K562 (cell line): Measurements from ENCODE around the gene LONP1. TPM values are rescaled to one million over a fixed set of nuclear protein-coding genes. Genes with fewer than 3 reads are reported as not detected.

Experiments used
- ATAC-seq: fragments of 200-7000 bp; cut with Tn5 transposase; 3 replicates; pipeline ENCODE4 v1.9.1; 2020; ENCODE audit warnings: moderate library complexity
- BruUV-seq: library from RNA; stranded (reverse); fragments of 400-500 nt; replicated peaks from 2 replicates; lab custom pipeline; 2021; lab: Mats Ljungman, UMichigan
- CTCF ChIA-PET: fragments of 300-600 bp; formaldehyde crosslinking; extraction: SDS; loops from one replicate; lab custom pipeline; 2021; ENCODE audit warnings: low intra/inter-chr PET ratio; lab: Yijun Ruan, JAX
- POLR2A ChIA-PET: fragments of 300-600, 350-650 bp; sonication (Branson Sonifier 250); formaldehyde crosslinking; extraction: SDS; loops from one replicate; lab custom pipeline; 2021; ENCODE audit warnings: antibody characterized with exemption, inconsistent platforms; lab: Yijun Ruan, JAX
- DNase-seq, 4 experiments: peaks; one replicate each; pipeline versions ENCODE4 v3.0.0 to v3.0.0-alpha.2; 2011 to 2018; ENCODE audit warnings: low spot score in 3 of 4, mixed read lengths in 3 of 4; ENCODE audit errors: extremely low read depth in 1 of 4
- FAIRE-seq: peaks from 2 replicates; lab custom pipeline; 2011; peaks lifted over from hg19 to GRCh38; lab: Jason Lieb, UNC
- H2AFZ ChIP-seq: 2 replicates; pipeline ENCODE4 v1.6.0; 2011; ENCODE audit warnings: low read depth, low read length, control low read depth, inconsistent platforms
- H3K27ac ChIP-seq: fragments of 200-600 bp; 3 replicates; pipeline ENCODE4 v1.8.0; 2011; ENCODE audit warnings: low read depth, mild to moderate bottlenecking, control low read depth, inconsistent platforms, low read length, moderate library complexity, mixed read lengths; ENCODE audit errors: extremely low read depth
- H3K27me3 ChIP-seq, 2 experiments: fragments of 300-600 bp in 1 of 2; 2 replicates in 1 of 2; 3 replicates in 1 of 2; pipeline versions ENCODE4 v1.6.0 to v1.8.0; 2011; ENCODE audit warnings: inconsistent platforms in 2 of 2, low read length in 2 of 2, mild to moderate bottlenecking in 1 of 2, mixed read lengths in 1 of 2, moderate library complexity in 1 of 2; ENCODE audit not compliant: control insufficient read depth in 2 of 2, insufficient read depth in 2 of 2
- H3K36me3 ChIP-seq: fragments of 300-600 bp; 3 replicates; pipeline ENCODE4 v1.8.0; 2011; ENCODE audit warnings: mild to moderate bottlenecking, low read length, inconsistent platforms; ENCODE audit not compliant: control insufficient read depth, insufficient read depth
- H3K4me1 ChIP-seq, 2 experiments: fragments of 200-600 bp in 1 of 2; replicated peaks in 1 of 2; 2 replicates in 1 of 2; 3 replicates in 1 of 2; pipeline versions ENCODE4 v1.5.1 to v1.8.0; 2011; ENCODE audit warnings: inconsistent platforms in 2 of 2, low read length in 2 of 2, mild to moderate bottlenecking in 1 of 2, mixed read lengths in 1 of 2, moderate library complexity in 1 of 2; ENCODE audit not compliant: control insufficient read depth in 2 of 2, insufficient read depth in 2 of 2
- H3K4me2 ChIP-seq: 2 replicates; pipeline ENCODE4 v1.6.1; 2011; ENCODE audit warnings: low read length, control low read depth, inconsistent platforms, mixed read lengths; ENCODE audit not compliant: insufficient read depth
- H3K4me3 ChIP-seq: fragments of 200-600 bp; sonication (generic), shearing (Covaris generic); 2 replicates; pipeline ENCODE4 v1.5.1; 2016; ENCODE audit warnings: control low read depth, inconsistent platforms
- H3K79me2 ChIP-seq: fragments of 200-600 bp; 3 replicates; pipeline ENCODE4 v1.8.0; 2011; ENCODE audit warnings: low read length, inconsistent platforms; ENCODE audit not compliant: control insufficient read depth, insufficient read depth
- H3K9ac ChIP-seq, 2 experiments: 2 replicates each; pipeline versions ENCODE4 v1.6.0 to v1.6.1; 2011; ENCODE audit warnings: low read depth in 2 of 2, low read length in 2 of 2, control low read depth in 1 of 2, inconsistent platforms in 1 of 2, mild to moderate bottlenecking in 1 of 2, mixed read lengths in 1 of 2; ENCODE audit not compliant: insufficient read depth in 1 of 2
- H3K9me1 ChIP-seq: one replicate; pipeline ENCODE4 v1.6.0; 2011; ENCODE audit warnings: inconsistent platforms, mild to moderate bottlenecking, low read length, moderate library complexity; ENCODE audit not compliant: control insufficient read depth, insufficient read depth
- H3K9me3 ChIP-seq: replicated peaks from 2 replicates; pipeline ENCODE4 v1.5.1; 2011; ENCODE audit warnings: low read depth, low read length, inconsistent platforms; ENCODE audit not compliant: control insufficient read depth, insufficient read depth
- H4K20me1 ChIP-seq: replicated peaks from 2 replicates; pipeline ENCODE4 v1.6.1; 2011; ENCODE audit warnings: low read length, inconsistent platforms, mixed read lengths; ENCODE audit not compliant: control insufficient read depth, insufficient read depth
- BHLHE40 ChIP-seq: IDR thresholded peaks from 2 replicates; pipeline ENCODE4 v1.6.1; 2011; ENCODE audit warnings: low read length, improper control_type of control experiment
- BMI1 ChIP-seq: fragments of 150-350 bp; IDR thresholded peaks from 2 replicates; pipeline ENCODE4 v1.6.1; 2014; ENCODE audit warnings: low read length
- CC2D1A ChIP-seq: fragments of 450-650 bp; IDR thresholded peaks from 2 replicates; pipeline ENCODE4 v1.6.1; 2017; ENCODE audit warnings: mild to moderate bottlenecking
- CHD1 ChIP-seq: fragments of 200-600 bp; sonication (generic); IDR thresholded peaks from one replicate; pipeline ENCODE4 v1.6.1; 2012; ENCODE audit warnings: mild to moderate bottlenecking, moderate library complexity, low read length, inconsistent platforms
- COPS2 ChIP-seq: fragments of 450-650 bp; conservative IDR thresholded peaks from 2 replicates; pipeline ENCODE4 v1.6.1; 2016; ENCODE audit warnings: mild to moderate bottlenecking, moderate library complexity
- FOXA1 ChIP-seq: fragments of 450-650 bp; IDR thresholded peaks from 2 replicates; pipeline ENCODE4 v1.6.1; 2016; ENCODE audit warnings: mild to moderate bottlenecking, borderline replicate concordance
- KDM1A ChIP-seq, 2 experiments: fragments of 450-650 bp; IDR thresholded peaks; 2 replicates each; pipeline ENCODE4 v1.6.1; 2016; ENCODE audit warnings: mild to moderate bottlenecking in 2 of 2
- NELFE ChIP-seq: IDR thresholded peaks from 2 replicates; pipeline ENCODE4 v1.6.1; 2011; ENCODE audit warnings: mild to moderate bottlenecking; ENCODE audit not compliant: insufficient read depth, insufficient read length
- PHF21A ChIP-seq: fragments of 450-650 bp; IDR thresholded peaks from 2 replicates; pipeline ENCODE4 v1.6.1; 2017; ENCODE audit warnings: low read depth, borderline replicate concordance
- POLR2G ChIP-seq: fragments of 200-400 bp; formaldehyde crosslinking; IDR thresholded peaks from 2 replicates; pipeline ENCODE4 v1.6.1; 2017; ENCODE audit warnings: low read depth, mild to moderate bottlenecking, antibody characterized with exemption, low read length, moderate library complexity
- PRMT5 ChIP-seq: sonication (generic); formaldehyde crosslinking; IDR thresholded peaks from 2 replicates; pipeline ENCODE4 v1.5.0; 2020; ENCODE audit warnings: missing genetic modification reagents
- RBFOX2 ChIP-seq: fragments of 200-400 bp; formaldehyde crosslinking; IDR thresholded peaks from 2 replicates; pipeline ENCODE4 v1.6.1; 2017; ENCODE audit warnings: low read depth, mild to moderate bottlenecking, low read length, moderate library complexity
- SRSF7 ChIP-seq: fragments of 200-400 bp; formaldehyde crosslinking; optimal IDR thresholded peaks from 2 replicates; pipeline ENCODE3; 2017; ENCODE audit warnings: mild to moderate bottlenecking, low read depth, low read length
- SUPT5H ChIP-seq: fragments of 450-650 bp; IDR thresholded peaks from 2 replicates; pipeline ENCODE4 v1.6.1; 2016
- ZBED1 ChIP-seq: IDR thresholded peaks from 2 replicates; pipeline ENCODE4 v1.6.1; 2014
- ZBTB1 ChIP-seq: sonication (generic); formaldehyde crosslinking; IDR thresholded peaks from 2 replicates; pipeline ENCODE4 v1.8.1; 2023; ENCODE audit warnings: missing genetic modification reagents, low read depth, mild to moderate bottlenecking, borderline replicate concordance
- ZBTB7A ChIP-seq: IDR thresholded peaks from 2 replicates; pipeline ENCODE4 v1.6.1; 2011; ENCODE audit warnings: low read depth, mild to moderate bottlenecking, low read length, moderate library complexity, borderline replicate concordance; ENCODE audit not compliant: control insufficient read depth
- WGBS: fragments of 100-300 bp; shearing (Covaris generic); methylation state at CpG from one replicate; pipeline ENCODE4 v1.1.6; 2016; ENCODE audit warnings: low coverage, mixed read lengths; ENCODE audit not compliant: insufficient coverage; ENCODE audit errors: missing lambda C conversion rate; 5-methylcytosine and 5-hydroxymethylcytosine counted together
- in situ Hi-C: fragments of 300-500 bp; cut with MboI; formaldehyde crosslinking; loops from 4 replicates; pipeline ENCODE4 v1.15.0; 2018; ENCODE audit warnings: inconsistent platforms, mixed read lengths
- intact Hi-C: fragments of 100-400 bp; cut with micrococcal nuclease; formaldehyde crosslinking; loops from 2 replicates; pipeline ENCODE4 v1.14.2; 2022
- polyA plus RNA-seq, 8 experiments: library from polyadenylated mRNA; depleted of rRNA in 4 of 8; stranded (reverse) in 5 of 8; unstranded in 3 of 8; fragments of >200 nt; fragmentation: Nextera tagmentation in 2 of 8; fragmentation: Illumina TruSeq in 1 of 8; extraction: Ambion mirVana in 2 of 8; extraction: Trizol in 1 of 8; gene quantifications; 2 replicates each; pipeline versions ENCODE4 v1.2.1 to v1.2.3, GENCODE V29; 2011 to 2014; ENCODE audit warnings: inconsistent platforms in 1 of 8, missing spikeins in 1 of 8
- total RNA-seq, 7 experiments: library from RNA; depleted of rRNA in 6 of 7; stranded (reverse); fragments of >200 nt in 6 of 7; fragmentation: Illumina TruSeq in 2 of 7; extraction: Trizol in 2 of 7; gene quantifications; 2 replicates each; pipeline versions ENCODE4 v1.2.1 to v1.2.3, GENCODE V29; 2011 to 2021; ENCODE audit warnings: low replicate concordance in 1 of 7
- TF ChIP-seq, protein P1 (sequence below): sonication (generic); formaldehyde crosslinking; IDR thresholded peaks from 2 replicates; pipeline ENCODE4 v1.8.1; 2023; ENCODE audit warnings: mild to moderate bottlenecking, missing genetic modification reagents
- TF ChIP-seq, protein P2 (sequence below): fragments of 250-450 bp; sonication (Bioruptor Pico); IDR thresholded peaks from 2 replicates; pipeline ENCODE4 v1.8.0; 2022; ENCODE audit warnings: inconsistent platforms, mild to moderate bottlenecking, moderate library complexity, borderline replicate concordance

Gene LONP1
- total and polyA plus RNA-seq, 9 of the 15 experiments (the other 6 are each of a cell fraction or from before 2014, with no cell fraction given): 1.1 to 238 (median 84.5) TPM

DNA sequence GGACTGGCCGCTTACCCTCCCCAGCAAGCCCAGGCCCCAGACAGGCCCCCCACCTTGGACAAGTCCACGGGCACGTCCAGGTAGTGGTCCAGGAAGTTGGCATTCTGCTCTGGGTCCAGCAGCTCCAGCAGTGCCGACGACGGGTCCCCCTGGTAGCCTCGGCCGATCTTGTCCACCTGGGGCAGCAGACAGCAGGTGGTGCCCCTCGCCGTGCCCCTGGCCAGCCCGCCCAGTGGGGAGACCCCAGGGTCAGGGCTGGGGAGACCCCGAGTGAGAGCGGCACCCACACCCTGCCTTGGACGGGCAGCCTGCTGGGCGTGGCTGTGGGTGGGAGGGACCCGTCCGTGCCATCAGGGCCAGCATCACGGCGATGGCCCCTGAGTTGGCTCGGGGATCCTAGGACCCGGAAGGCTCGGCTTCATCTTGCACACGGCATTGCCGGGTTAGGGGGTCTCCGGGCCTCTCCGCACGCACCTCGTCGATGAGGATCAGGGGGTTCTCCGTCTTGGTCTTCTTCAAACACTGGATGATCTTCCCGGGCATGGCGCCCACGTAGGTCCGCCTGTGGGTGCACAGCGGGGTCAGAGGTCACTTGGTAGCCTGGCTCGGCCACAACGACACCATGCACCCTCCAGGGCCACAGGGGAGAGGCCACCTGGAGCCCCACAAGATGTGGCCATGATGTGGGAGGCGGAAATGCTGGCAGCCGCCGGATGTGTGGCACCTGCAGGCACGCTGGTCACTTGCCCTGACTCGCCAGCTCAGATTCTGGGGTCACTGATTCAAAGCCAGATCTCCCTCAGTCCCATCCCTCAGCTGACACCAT lies 23.5 kb downstream of the LONP1 start (continued):
- TF ChIP-seq POLR2G: peak; percentile 75
- TF ChIP-seq RBFOX2: peak; percentile 53
- TF ChIP-seq ZBED1: no peak

DNA sequence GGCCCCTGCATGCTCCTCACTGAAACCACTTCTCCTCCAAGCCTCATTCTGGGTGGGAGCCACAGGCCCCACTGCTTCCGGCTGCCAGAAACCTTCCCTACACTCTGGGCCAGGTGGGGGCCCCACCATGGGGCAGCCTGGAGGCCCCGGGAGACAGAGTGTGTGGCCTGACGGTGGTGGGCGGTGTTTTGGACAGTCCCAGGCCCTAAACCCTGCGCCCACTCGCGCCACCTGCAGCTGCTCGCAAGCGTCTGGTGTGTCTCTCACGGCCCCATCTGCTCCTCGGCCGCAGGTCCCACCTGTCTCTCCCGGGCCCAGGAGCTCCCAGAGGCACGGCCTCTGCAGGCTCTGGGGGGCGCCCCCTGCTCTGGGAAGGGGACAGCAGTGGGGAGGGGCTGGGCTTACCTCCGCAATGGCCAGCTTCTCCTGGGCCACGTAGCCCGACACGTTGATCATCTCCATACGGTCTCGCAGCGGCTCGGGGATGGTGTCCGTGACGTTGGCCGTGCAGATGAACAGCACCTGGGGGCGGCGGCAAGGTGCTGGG lies 24.2 kb downstream of the LONP1 start:
- ATAC-seq (no peak), FAIRE-seq (no peak), DNase-seq (no peak)
- no peak overlapping the region for H3K27ac ChIP-seq
- H4K20me1 ChIP-seq: peaks cover 63% of the 10 kb centered on the region
- in situ Hi-C loops (no loop called here), intact Hi-C loops (no loop called here)
- H3K36me3 ChIP-seq: peaks cover 99% of the 10 kb centered on the region
- peak overlapping the region in 1 of 2 experiments; percentile 40; a peak in 1 of 4 replicates for H3K9ac ChIP-seq
- H3K9me1 ChIP-seq: peaks cover 17% of the 10 kb centered on the region
- ChIA-PET CTCF (no interaction called here), POLR2A (interaction anchor here (0.6 to 1.6 kb wide), 3 partner anchors 9 to 1472 kb away, joined by 3 to 8 read pairs (median 6); no protein-coding TSS in a partner anchor)
- H2AFZ ChIP-seq: no peak overlapping the region
- 90% methylated on average over 26 of the region's 28 CpGs for WGBS
- no TSS peak for BruUV-seq
- peaks cover 14 to 77% of the 10 kb centered on the region in 2 experiments for H3K4me1 ChIP-seq
- no peak overlapping the region for H3K4me3 ChIP-seq
- H3K4me2 ChIP-seq: no peak overlapping the region
- H3K9me3 ChIP-seq: no peaks in the 10 kb centered on the region
- H3K27me3 ChIP-seq: no peaks in the 10 kb centered on the region
- peaks cover 65% of the 10 kb centered on the region for H3K79me2 ChIP-seq
- TF ChIP-seq BMI1: no peak
- TF ChIP-seq RBFOX2: peak; percentile 3; the same call in 1 of the 2 replicates
- no peak for TF ChIP-seq COPS2
- TF ChIP-seq, protein P1, sequence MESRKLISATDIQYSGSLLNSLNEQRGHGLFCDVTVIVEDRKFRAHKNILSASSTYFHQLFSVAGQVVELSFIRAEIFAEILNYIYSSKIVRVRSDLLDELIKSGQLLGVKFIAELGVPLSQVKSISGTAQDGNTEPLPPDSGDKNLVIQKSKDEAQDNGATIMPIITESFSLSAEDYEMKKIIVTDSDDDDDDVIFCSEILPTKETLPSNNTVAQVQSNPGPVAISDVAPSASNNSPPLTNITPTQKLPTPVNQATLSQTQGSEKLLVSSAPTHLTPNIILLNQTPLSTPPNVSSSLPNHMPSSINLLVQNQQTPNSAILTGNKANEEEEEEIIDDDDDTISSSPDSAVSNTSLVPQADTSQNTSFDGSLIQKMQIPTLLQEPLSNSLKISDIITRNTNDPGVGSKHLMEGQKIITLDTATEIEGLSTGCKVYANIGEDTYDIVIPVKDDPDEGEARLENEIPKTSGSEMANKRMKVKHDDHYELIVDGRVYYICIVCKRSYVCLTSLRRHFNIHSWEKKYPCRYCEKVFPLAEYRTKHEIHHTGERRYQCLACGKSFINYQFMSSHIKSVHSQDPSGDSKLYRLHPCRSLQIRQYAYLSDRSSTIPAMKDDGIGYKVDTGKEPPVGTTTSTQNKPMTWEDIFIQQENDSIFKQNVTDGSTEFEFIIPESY: 0 out of 2 replicates have a peak, but pooled peaks have one; percentile 31
- no peak for TF ChIP-seq FOXA1
- no peak for TF ChIP-seq PHF21A
- no peak for TF ChIP-seq PRMT5 (CRISPR knock-in tag)
- no peak for TF ChIP-seq NELFE
- TF ChIP-seq CC2D1A: no peak
- TF ChIP-seq, protein P2, sequence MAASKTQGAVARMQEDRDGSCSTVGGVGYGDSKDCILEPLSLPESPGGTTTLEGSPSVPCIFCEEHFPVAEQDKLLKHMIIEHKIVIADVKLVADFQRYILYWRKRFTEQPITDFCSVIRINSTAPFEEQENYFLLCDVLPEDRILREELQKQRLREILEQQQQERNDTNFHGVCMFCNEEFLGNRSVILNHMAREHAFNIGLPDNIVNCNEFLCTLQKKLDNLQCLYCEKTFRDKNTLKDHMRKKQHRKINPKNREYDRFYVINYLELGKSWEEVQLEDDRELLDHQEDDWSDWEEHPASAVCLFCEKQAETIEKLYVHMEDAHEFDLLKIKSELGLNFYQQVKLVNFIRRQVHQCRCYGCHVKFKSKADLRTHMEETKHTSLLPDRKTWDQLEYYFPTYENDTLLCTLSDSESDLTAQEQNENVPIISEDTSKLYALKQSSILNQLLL (CRISPR knock-in tag): no peak
- TF ChIP-seq KDM1A (IDR thresholded peaks at IDR 0.05): no peak
- no peak for TF ChIP-seq ZBTB7A
- TF ChIP-seq SRSF7: no peak
- TF ChIP-seq SUPT5H: 0 out of 2 replicates have a peak, but pooled peaks have one; percentile 18
- TF ChIP-seq CHD1: no peak
- no peak for TF ChIP-seq BHLHE40
- TF ChIP-seq ZBTB1 (CRISPR knock-in tag): no peak
